Activated naive CD4-positive, alpha-beta T cell treated with anti-CD3 and anti-CD28 coated beads for 36 hours (primary cell): ENCODE data around the gene KRTAP4-2. TPM values are rescaled to one million over a fixed set of nuclear protein-coding genes. Genes with fewer than 3 reads are reported as not detected.
"Not testable (repeated sequence)": the region's sequence is repeated elsewhere in the genome, so short reads cannot be mapped to it uniquely, and the experiment has no call there.

Source experiments
- CTCF ChIA-PET: fragments of 350-600 bp; sonication (Branson Sonifier 250); formaldehyde crosslinking; loops from one replicate; lab custom pipeline; 2021; ENCODE audit warnings: antibody characterized with exemption; lab: Charles Lee
- DNase-seq: peaks from one replicate; pipeline ENCODE4 v3.0.0-alpha.2; 2020
- H3K27ac Mint-ChIP-seq: one replicate; pipeline ENCODE4 v1.8.0; 2021; ENCODE audit warnings: mild to moderate bottlenecking, mixed read lengths
- H3K27me3 Mint-ChIP-seq: one replicate; pipeline ENCODE4 v1.8.0; 2021; ENCODE audit warnings: low read depth, mixed read lengths
- H3K36me3 Mint-ChIP-seq: one replicate; pipeline ENCODE4 v1.8.0; 2021; ENCODE audit warnings: low read depth, mixed read lengths
- H3K4me1 Mint-ChIP-seq: one replicate; pipeline ENCODE4 v1.8.0; 2021; ENCODE audit warnings: low read depth, mixed read lengths
- H3K4me3 Mint-ChIP-seq: one replicate; pipeline ENCODE4 v1.8.0; 2021; ENCODE audit warnings: mild to moderate bottlenecking, moderate library complexity, mixed read lengths
- H3K9me3 Mint-ChIP-seq: one replicate; pipeline ENCODE4 v1.8.0; 2021; ENCODE audit warnings: mixed read lengths
- intact Hi-C: fragments of 100-400 bp; cut with micrococcal nuclease; formaldehyde crosslinking; loops from one replicate; pipeline ENCODE4 v1.15.1; 2023
- total RNA-seq, 2 experiments: library from RNA; stranded (reverse); gene quantifications; one replicate each; pipeline ENCODE4 v1.2.3, GENCODE V29; 2021

The KRTAP4-2 gene
- total RNA-seq, result not detected

- DNase-seq, result no peak
- Mint-ChIP-seq H3K36me3 (no peaks in the 10 kb centered on the region), H3K4me3 (no peak within 1 kb of the TSS), H3K27me3 (no peaks in the 10 kb centered on the region), H3K27ac (no peak within 1 kb of the TSS), H3K9me3 (no peaks in the 10 kb centered on the region), H3K4me1 (no peaks in the 10 kb centered on the region)
- intact Hi-C loops, result no loop called here
- CTCF ChIA-PET, result no interaction called here
These were observed at the start of gene KRTAP4-2 for GRCh38 chr17:41177727-41178271. Gene KRTAP4-2, minus strand, starts transcription at chr17:41178221. Its CDS starts 57 bp downstream, at chr17:41178164.

GRCh38 chr17:41226598-41227095 lies 48.6 kb upstream of the KRTAP4-2 start, which contains the start of gene KRTAP9-2:
Gene KRTAP9-2, plus strand, starts transcription at chr17:41226648. Its CDS starts 7 bp downstream, at chr17:41226655.
- H3K4me3 Mint-ChIP-seq, H3K27ac Mint-ChIP-seq, intact Hi-C loops, H3K9me3 Mint-ChIP-seq, CTCF ChIA-PET, H3K4me1 Mint-ChIP-seq, H3K27me3 Mint-ChIP-seq, H3K36me3 Mint-ChIP-seq, DNase-seq: not testable (repeated sequence)

GRCh38 chr17:41226051-41226450 lies 48.0 kb upstream of the KRTAP4-2 start:
- no peaks in the 10 kb centered on the region for H3K27me3 Mint-ChIP-seq
- no peaks in the 10 kb centered on the region for H3K9me3 Mint-ChIP-seq
- CTCF ChIA-PET, result no interaction called here
- intact Hi-C loops, result no loop called here
- no peaks in the 10 kb centered on the region for H3K36me3 Mint-ChIP-seq
- H3K4me3 Mint-ChIP-seq, result no peak overlapping the region
- H3K27ac Mint-ChIP-seq, result no peak overlapping the region
- no peak for DNase-seq
- H3K4me1 Mint-ChIP-seq, result no peaks in the 10 kb centered on the region

- H3K4me3 Mint-ChIP-seq, result no peak overlapping the region
- H3K27ac Mint-ChIP-seq, result no peak overlapping the region
- H3K36me3 Mint-ChIP-seq, result peaks cover 1% of the 10 kb centered on the region
- no peak for DNase-seq
- H3K4me1 Mint-ChIP-seq, result no peaks in the 10 kb centered on the region
- no peaks in the 10 kb centered on the region for H3K27me3 Mint-ChIP-seq
- peaks cover 5% of the 10 kb centered on the region for H3K9me3 Mint-ChIP-seq
- intact Hi-C loops, result no loop called here
- CTCF ChIA-PET, result no interaction called here
These were observed 45.8 kb upstream of the KRTAP4-2 start for GRCh38 chr17:41223821-41224220.

- Mint-ChIP-seq H3K9me3 (peaks cover 5% of the 10 kb centered on the region), H3K4me3 (no peak overlapping the region), H3K27me3 (no peaks in the 10 kb centered on the region), H3K36me3 (peaks cover 1% of the 10 kb centered on the region), H3K4me1 (peaks cover 2% of the 10 kb centered on the region), H3K27ac (no peak overlapping the region)
- intact Hi-C loops, result no loop called here
- CTCF ChIA-PET, result no interaction called here
- no peak for DNase-seq
These were observed 37.7 kb upstream of the KRTAP4-2 start for GRCh38 chr17:41215681-41216080.

GRCh38 chr17:41212524-41213169 lies 34.6 kb upstream of the KRTAP4-2 start:
- Mint-ChIP-seq H3K27ac (no peak overlapping the region), H3K4me3 (no peak overlapping the region), H3K9me3 (no peaks in the 10 kb centered on the region), H3K4me1 (peaks cover 2% of the 10 kb centered on the region), H3K27me3 (no peaks in the 10 kb centered on the region), H3K36me3 (no peaks in the 10 kb centered on the region)
- no peak for DNase-seq
- CTCF ChIA-PET, result interaction anchor here (0.6 kb wide), 1 partner anchor 490 kb away, joined by 3 read pairs; no protein-coding TSS in a partner anchor
- intact Hi-C loops, result no loop called here

- peaks cover 2% of the 10 kb centered on the region for H3K4me1 Mint-ChIP-seq
- no peaks in the 10 kb centered on the region for H3K9me3 Mint-ChIP-seq
- CTCF ChIA-PET, result interaction anchor here (0.6 kb wide), 2 partner anchors 79 to 489 kb away, joined by 3 to 4 read pairs; no protein-coding TSS in a partner anchor
- H3K27ac Mint-ChIP-seq, result no peak overlapping the region
- intact Hi-C loops, result no loop called here
- no peak for DNase-seq
- no peaks in the 10 kb centered on the region for H3K27me3 Mint-ChIP-seq
- no peak overlapping the region for H3K4me3 Mint-ChIP-seq
- H3K36me3 Mint-ChIP-seq, result no peaks in the 10 kb centered on the region
These were observed 33.9 kb upstream of the KRTAP4-2 start for GRCh38 chr17:41211845-41212466.

- Mint-ChIP-seq H3K27ac (no peak overlapping the region), H3K27me3 (no peaks in the 10 kb centered on the region), H3K9me3 (peaks cover 5% of the 10 kb centered on the region), H3K4me1 (no peaks in the 10 kb centered on the region), H3K36me3 (no peaks in the 10 kb centered on the region), H3K4me3 (no peak overlapping the region)
- intact Hi-C loops, result no loop called here
- DNase-seq, result no peak
- CTCF ChIA-PET, result interaction anchor here (0.6 kb wide), 1 partner anchor 238 kb away, joined by 5 read pairs; no protein-coding TSS in a partner anchor
These were observed 21.5 kb upstream of the KRTAP4-2 start for GRCh38 chr17:41199421-41200078.

- no peaks in the 10 kb centered on the region for H3K27me3 Mint-ChIP-seq
These were observed 18.0 kb upstream of the KRTAP4-2 start for GRCh38 chr17:41196068-41196467.

GRCh38 chr17:41190328-41190727 lies 12.3 kb upstream of the KRTAP4-2 start:
- H3K4me1 Mint-ChIP-seq, result no peaks in the 10 kb centered on the region
- H3K9me3 Mint-ChIP-seq, result peaks cover 2% of the 10 kb centered on the region
- H3K36me3 Mint-ChIP-seq, result no peaks in the 10 kb centered on the region
- no peak overlapping the region for H3K27ac Mint-ChIP-seq
- CTCF ChIA-PET, result interaction anchor here (1.1 kb wide), 1 partner anchor 445 kb away, joined by 4 read pairs; no protein-coding TSS in a partner anchor
- no peak overlapping the region for H3K4me3 Mint-ChIP-seq
- no peak for DNase-seq
- no peaks in the 10 kb centered on the region for H3K27me3 Mint-ChIP-seq
- intact Hi-C loops, result no loop called here

More at GRCh38 chr17:41196068-41196467, 18.0 kb upstream of the KRTAP4-2 start:
- intact Hi-C loops, result no loop called here
- no peak overlapping the region for H3K4me3 Mint-ChIP-seq
- H3K27ac Mint-ChIP-seq, result no peak overlapping the region
- H3K4me1 Mint-ChIP-seq, result no peaks in the 10 kb centered on the region
- CTCF ChIA-PET, result no interaction called here
- no peaks in the 10 kb centered on the region for H3K36me3 Mint-ChIP-seq
- DNase-seq, result no peak
- peaks cover 7% of the 10 kb centered on the region for H3K9me3 Mint-ChIP-seq

- H3K27me3 Mint-ChIP-seq, H3K36me3 Mint-ChIP-seq, H3K27ac Mint-ChIP-seq, H3K4me1 Mint-ChIP-seq, H3K9me3 Mint-ChIP-seq, intact Hi-C loops, H3K4me3 Mint-ChIP-seq, DNase-seq: not testable (repeated sequence)
- CTCF ChIA-PET, result interaction anchor here (1.1 kb wide), 1 partner anchor 444 kb away, joined by 4 read pairs; no protein-coding TSS in a partner anchor
These were observed 11.9 kb upstream of the KRTAP4-2 start, which contains the start of gene KRTAP9-1 for GRCh38 chr17:41189837-41190318. Gene KRTAP9-1, plus strand, starts transcription at chr17:41189887. Its CDS starts 0 bp downstream, at chr17:41189887.

GRCh38 chr17:41186872-41187271 lies 8.9 kb upstream of the KRTAP4-2 start:
- no peak overlapping the region for H3K4me3 Mint-ChIP-seq
- CTCF ChIA-PET, result no interaction called here
- H3K4me1 Mint-ChIP-seq, result no peaks in the 10 kb centered on the region
- no peaks in the 10 kb centered on the region for H3K9me3 Mint-ChIP-seq
- peaks cover 3% of the 10 kb centered on the region for H3K27me3 Mint-ChIP-seq
- no peak overlapping the region for H3K27ac Mint-ChIP-seq
- DNase-seq, result no peak
- H3K36me3 Mint-ChIP-seq, result no peaks in the 10 kb centered on the region
- intact Hi-C loops, result no loop called here
